Ovary (tissue), 3 donors: Measurements from ENCODE around the gene MEIOC.

Source experiments
- EP300 ChIP-seq: sonication (generic); formaldehyde crosslinking; IDR thresholded peaks from one replicate; pipeline ENCODE4 v1.6.1; 2017; ENCODE audit warnings: antibody characterized with exemption
- POLR2A ChIP-seq: fragments of 450-650 bp; IDR thresholded peaks from one replicate; pipeline ENCODE4 v1.6.1; 2017; ENCODE audit warnings: antibody characterized with exemption, mild to moderate bottlenecking, moderate library complexity
- TF ChIP-seq, protein P1 (sequence below), 3 donors: fragments of 450-650 bp in 2 of 3; fragments of 200-600 bp in 1 of 3; IDR thresholded peaks; one replicate each; pipeline versions ENCODE4 v1.5.1 to v1.8.0; 2016 to 2022; ENCODE audit warnings: antibody characterized with exemption in 3 of 3, mild to moderate bottlenecking in 1 of 3
- donor health status: DM: no; HTN: no; CAD: no.

- TF ChIP-seq, protein P1, sequence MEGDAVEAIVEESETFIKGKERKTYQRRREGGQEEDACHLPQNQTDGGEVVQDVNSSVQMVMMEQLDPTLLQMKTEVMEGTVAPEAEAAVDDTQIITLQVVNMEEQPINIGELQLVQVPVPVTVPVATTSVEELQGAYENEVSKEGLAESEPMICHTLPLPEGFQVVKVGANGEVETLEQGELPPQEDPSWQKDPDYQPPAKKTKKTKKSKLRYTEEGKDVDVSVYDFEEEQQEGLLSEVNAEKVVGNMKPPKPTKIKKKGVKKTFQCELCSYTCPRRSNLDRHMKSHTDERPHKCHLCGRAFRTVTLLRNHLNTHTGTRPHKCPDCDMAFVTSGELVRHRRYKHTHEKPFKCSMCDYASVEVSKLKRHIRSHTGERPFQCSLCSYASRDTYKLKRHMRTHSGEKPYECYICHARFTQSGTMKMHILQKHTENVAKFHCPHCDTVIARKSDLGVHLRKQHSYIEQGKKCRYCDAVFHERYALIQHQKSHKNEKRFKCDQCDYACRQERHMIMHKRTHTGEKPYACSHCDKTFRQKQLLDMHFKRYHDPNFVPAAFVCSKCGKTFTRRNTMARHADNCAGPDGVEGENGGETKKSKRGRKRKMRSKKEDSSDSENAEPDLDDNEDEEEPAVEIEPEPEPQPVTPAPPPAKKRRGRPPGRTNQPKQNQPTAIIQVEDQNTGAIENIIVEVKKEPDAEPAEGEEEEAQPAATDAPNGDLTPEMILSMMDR (IDR thresholded peaks at IDR 0.05): no peak
- TF ChIP-seq POLR2A: no peak
- no peak for TF ChIP-seq EP300
Measured at GRCh38 chr17:44693609-44694008, 37.3 kb downstream of the MEIOC start.
